Parathyroid adenoma (tissue), 2 donors: Measurements from ENCODE around the gene PI4K2A.
"Not testable (repeated sequence)": the region's sequence is repeated elsewhere in the genome, so short reads cannot be mapped to it uniquely, and the experiment has no call there.

Source experiments
- H2AFZ ChIP-seq: fragments of 300-600 bp; sonication (generic); one replicate; pipeline ENCODE4 v1.7.0; 2017; ENCODE audit warnings: antibody characterized with exemption, mild to moderate bottlenecking
- H3K27ac ChIP-seq: fragments of 300-600 bp; sonication (generic); one replicate; pipeline ENCODE4 v1.7.0; 2017
- H3K27me3 ChIP-seq: fragments of 300-600 bp; sonication (generic); one replicate; pipeline ENCODE4 v1.7.0; 2017; ENCODE audit warnings: low read length; ENCODE audit not compliant: control insufficient read depth, insufficient read depth
- H3K36me3 ChIP-seq: fragments of 300-600 bp; sonication (generic); one replicate; pipeline ENCODE4 v1.7.0; 2017; ENCODE audit warnings: low read length; ENCODE audit not compliant: control insufficient read depth, insufficient read depth
- H3K4me1 ChIP-seq: fragments of 300-600 bp; sonication (generic); one replicate; pipeline ENCODE4 v1.7.0; 2017; ENCODE audit warnings: control low read depth
- H3K4me2 ChIP-seq: fragments of 300-600 bp; sonication (generic); one replicate; pipeline ENCODE4 v1.7.0; 2017; ENCODE audit warnings: low read length
- H3K4me3 ChIP-seq: fragments of 300-600 bp; sonication (generic); one replicate; pipeline ENCODE4 v1.7.0; 2017; ENCODE audit warnings: low read depth, low read length
- H3K79me2 ChIP-seq: fragments of 300-600 bp; sonication (generic); one replicate; pipeline ENCODE4 v1.7.0; 2017; ENCODE audit warnings: control low read depth
- H3K9ac ChIP-seq: fragments of 300-600 bp; sonication (generic); one replicate; pipeline ENCODE4 v1.7.0; 2017; ENCODE audit warnings: mild to moderate bottlenecking
- H3K9me3 ChIP-seq: fragments of 300-600 bp; sonication (generic); one replicate; pipeline ENCODE4 v1.7.0; 2017; ENCODE audit warnings: low read length; ENCODE audit not compliant: control insufficient read depth
- TF ChIP-seq, protein P1 (sequence below): fragments of 300-600 bp; sonication (generic); IDR thresholded peaks from one replicate; pipeline ENCODE4 v1.7.0; 2017; ENCODE audit warnings: antibody characterized with exemption, mild to moderate bottlenecking
- donor health status: primary hyperparathyroidism.

PI4K2A gene

DNA sequence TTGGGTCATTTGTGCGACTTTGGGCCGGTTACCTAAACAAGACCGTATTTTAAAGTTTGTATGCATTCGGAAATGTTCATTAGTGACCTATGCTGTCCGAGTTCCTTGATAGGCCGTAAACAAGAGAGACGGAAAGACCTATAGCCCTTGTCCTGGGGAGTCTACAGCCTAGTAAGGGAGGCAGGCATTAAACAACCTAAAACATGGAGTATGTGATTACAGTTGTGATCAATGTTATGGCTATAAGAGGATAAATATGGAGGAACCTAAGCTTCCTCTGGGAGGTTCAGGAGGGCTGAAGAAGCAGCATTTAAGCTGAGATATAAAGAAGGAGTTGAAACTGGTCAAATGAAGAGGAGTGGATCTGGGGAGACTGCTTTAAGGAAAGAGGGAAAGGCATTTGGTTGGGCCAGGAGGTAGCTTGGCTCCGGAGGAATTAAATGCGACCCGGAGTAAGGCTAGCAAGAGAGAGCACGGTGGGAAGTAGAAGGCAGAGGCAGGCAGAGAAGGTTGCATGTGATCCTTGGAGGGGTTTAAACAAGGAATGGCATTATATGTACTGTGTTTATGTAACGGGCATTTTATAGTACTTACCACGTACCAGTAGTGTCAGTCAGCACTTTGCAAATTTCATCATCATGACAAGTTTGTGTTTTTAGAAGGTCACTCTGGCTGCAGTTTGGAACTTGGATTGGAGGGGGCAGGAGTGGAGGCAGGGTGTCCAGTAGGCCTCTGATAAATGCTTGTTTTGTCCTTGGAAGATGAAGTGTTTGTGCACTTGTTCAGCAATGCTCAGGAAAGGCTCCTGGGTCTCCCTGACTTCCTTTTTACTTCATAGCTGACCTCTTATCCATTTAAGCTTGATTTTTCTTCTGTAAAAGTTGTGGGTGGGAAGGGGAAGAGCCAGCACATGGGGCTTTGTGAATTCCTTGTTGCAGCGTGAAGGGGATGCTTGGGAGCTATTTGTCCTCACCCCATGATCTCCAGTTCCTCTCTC is 47.6 kb downstream of the PI4K2A start:
- Histone ChIP-seq H3K9me3 (no peaks in the 10 kb centered on the region), H3K4me3 (peak overlapping the region; percentile 74), H3K27me3 (no peaks in the 10 kb centered on the region), H3K36me3 (no peaks in the 10 kb centered on the region), H3K9ac (no peak overlapping the region), H3K4me2 (peak overlapping the region; percentile 88), H3K79me2 (peaks cover 4% of the 10 kb centered on the region), H2AFZ (peak overlapping the region; percentile 98), H3K4me1 (peaks cover 21% of the 10 kb centered on the region), H3K27ac (peak overlapping the region; percentile 79)
- TF ChIP-seq, protein P1, sequence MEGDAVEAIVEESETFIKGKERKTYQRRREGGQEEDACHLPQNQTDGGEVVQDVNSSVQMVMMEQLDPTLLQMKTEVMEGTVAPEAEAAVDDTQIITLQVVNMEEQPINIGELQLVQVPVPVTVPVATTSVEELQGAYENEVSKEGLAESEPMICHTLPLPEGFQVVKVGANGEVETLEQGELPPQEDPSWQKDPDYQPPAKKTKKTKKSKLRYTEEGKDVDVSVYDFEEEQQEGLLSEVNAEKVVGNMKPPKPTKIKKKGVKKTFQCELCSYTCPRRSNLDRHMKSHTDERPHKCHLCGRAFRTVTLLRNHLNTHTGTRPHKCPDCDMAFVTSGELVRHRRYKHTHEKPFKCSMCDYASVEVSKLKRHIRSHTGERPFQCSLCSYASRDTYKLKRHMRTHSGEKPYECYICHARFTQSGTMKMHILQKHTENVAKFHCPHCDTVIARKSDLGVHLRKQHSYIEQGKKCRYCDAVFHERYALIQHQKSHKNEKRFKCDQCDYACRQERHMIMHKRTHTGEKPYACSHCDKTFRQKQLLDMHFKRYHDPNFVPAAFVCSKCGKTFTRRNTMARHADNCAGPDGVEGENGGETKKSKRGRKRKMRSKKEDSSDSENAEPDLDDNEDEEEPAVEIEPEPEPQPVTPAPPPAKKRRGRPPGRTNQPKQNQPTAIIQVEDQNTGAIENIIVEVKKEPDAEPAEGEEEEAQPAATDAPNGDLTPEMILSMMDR = no peak

DNA sequence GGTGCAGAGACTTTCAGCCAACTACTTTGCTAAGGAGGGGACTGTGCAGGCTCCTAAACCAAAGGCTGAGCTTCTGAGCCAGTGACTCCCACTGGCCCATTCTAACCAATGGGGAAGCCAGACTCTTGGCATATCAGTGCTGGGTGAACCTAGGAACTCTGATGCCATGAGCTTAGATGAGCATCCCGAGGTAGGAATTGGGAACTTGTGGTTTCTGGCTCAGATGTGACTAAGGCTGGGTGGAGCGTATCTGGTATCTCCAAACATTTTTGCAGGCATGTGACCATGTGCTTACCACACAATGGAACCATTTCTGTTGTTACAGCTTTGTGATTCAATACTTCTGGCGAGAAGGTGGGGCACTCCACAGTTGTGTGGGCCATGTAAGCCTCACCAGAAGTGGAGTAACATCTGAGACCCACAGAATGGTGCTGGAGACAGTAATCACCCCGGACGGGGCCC is 49.1 kb downstream of the PI4K2A start:
- peaks cover 4% of the 10 kb centered on the region for H3K79me2 ChIP-seq
- no peak overlapping the region for H3K4me2 ChIP-seq
- H3K9me3 ChIP-seq = no peaks in the 10 kb centered on the region
- TF ChIP-seq, protein P1 = no peak
- no peaks in the 10 kb centered on the region for H3K27me3 ChIP-seq
- H3K9ac ChIP-seq = no peak overlapping the region
- H2AFZ ChIP-seq = no peak overlapping the region
- peaks cover 21% of the 10 kb centered on the region for H3K4me1 ChIP-seq
- H3K4me3 ChIP-seq = no peak overlapping the region
- no peaks in the 10 kb centered on the region for H3K36me3 ChIP-seq
- H3K27ac ChIP-seq = no peak overlapping the region

DNA sequence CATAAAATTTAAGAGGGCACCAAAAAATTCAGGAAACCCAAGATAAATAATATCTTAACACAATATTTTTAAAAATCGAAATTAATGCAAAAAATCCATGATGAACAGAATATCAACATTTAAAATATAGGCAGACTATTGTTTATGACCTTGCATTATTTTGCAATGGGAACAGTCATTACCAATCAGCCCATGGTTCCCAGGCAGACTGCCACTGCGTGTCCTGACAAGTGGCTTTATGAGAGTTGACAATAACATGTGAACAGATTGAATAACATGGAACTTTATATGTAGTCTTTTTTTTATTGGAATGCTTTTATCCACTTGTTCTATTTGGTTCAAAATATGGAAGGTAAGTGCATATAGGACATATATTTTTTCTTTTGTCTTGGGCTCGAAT is 49.7 kb downstream of the PI4K2A start:
- Histone ChIP-seq H3K9me3 (no peaks in the 10 kb centered on the region), H3K4me1 (peaks cover 16% of the 10 kb centered on the region), H3K9ac (no peak overlapping the region), H3K27ac (no peak overlapping the region), H3K79me2 (peaks cover 4% of the 10 kb centered on the region), H3K4me2 (no peak overlapping the region), H3K4me3 (no peak overlapping the region), H3K36me3 (no peaks in the 10 kb centered on the region), H3K27me3 (no peaks in the 10 kb centered on the region), H2AFZ (no peak overlapping the region)
- TF ChIP-seq, protein P1 = no peak

DNA sequence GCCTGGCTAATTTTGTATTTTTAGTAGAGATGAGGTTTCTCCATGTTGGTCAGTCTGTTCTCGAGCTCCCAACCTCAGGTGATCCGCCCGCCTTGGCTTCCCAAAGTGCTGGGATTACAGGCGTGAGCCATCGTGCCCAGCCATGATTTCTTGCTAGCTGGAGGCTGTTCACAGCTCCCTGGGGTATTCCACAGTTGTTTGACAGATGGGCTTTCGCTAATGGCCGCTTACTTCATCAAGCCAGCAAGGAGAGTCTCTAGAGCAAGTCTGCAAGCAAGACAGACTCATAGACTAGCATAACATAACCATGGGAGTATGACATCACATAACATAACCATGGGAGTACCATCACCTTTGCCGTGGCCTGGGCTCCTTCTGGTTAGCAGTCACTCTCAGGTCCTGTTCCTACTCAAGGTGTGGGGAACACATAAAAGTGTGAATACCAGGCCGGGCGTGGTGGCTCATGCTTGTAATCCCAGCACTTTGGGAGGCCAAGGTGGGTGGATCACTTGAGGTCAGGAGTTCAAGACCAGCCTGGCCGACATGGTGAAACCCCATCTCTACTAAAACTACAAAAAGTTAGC is 57.7 kb downstream of the PI4K2A start:
- H2AFZ ChIP-seq, H3K27me3 ChIP-seq, H3K9me3 ChIP-seq, H3K4me1 ChIP-seq, H3K27ac ChIP-seq, H3K79me2 ChIP-seq, H3K4me2 ChIP-seq, H3K36me3 ChIP-seq, H3K4me3 ChIP-seq, H3K9ac ChIP-seq: not testable (repeated sequence)

DNA sequence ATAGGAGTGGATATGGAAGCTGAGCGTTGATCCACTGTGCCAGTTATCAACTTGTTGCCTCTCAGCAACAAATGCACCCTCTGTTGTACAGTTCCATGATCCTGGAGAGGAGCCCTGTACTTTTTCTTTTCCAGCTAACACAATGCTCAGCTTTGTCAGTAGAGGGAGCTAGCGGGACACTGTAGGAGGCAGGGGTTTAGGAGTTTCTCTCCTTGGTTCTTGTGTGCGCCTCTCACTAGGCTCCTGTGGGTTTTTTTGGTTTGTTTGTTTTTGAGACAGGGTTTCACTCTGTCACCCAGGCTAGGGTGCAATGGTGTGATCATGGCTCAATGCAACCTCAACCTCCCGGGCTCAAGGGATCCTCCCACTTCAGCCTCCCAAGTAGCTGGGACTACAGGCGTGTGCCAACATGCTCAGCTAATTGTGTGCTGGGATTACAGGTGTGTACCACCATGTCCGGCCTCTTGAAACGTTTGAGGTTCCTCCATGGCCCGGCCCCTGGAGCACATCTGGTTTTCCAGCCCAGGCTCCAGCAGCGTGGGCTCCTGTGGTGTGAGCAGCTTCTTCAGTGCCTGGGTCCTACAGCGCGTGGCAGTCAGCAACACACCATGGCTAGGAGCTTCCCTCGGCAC is 61.1 kb downstream of the PI4K2A start:
- no peak overlapping the region for H3K4me3 ChIP-seq
- no peak overlapping the region for H3K4me2 ChIP-seq
- H3K9ac ChIP-seq = no peak overlapping the region

More for the DNA sequence above, 61.1 kb downstream of the PI4K2A start:
- H2AFZ ChIP-seq = no peak overlapping the region
- H3K27ac ChIP-seq = no peak overlapping the region
- H3K79me2 ChIP-seq = no peaks in the 10 kb centered on the region
- TF ChIP-seq, protein P1 = peak; percentile 79
- H3K36me3 ChIP-seq = no peaks in the 10 kb centered on the region
- no peaks in the 10 kb centered on the region for H3K27me3 ChIP-seq
- no peaks in the 10 kb centered on the region for H3K9me3 ChIP-seq
- H3K4me1 ChIP-seq = no peaks in the 10 kb centered on the region
